HG03045 (cell line): ENCODE measurements around the gene USP48.
"Not testable (repeated sequence)": the region's sequence is repeated elsewhere in the genome, so short reads cannot be mapped to it uniquely, and the experiment has no call there.

Experiments
- ATAC-seq: cut with Tn5 transposase; IDR thresholded peaks from one replicate; pipeline ENCODE4 v1.9.1; 2021; ENCODE audit warnings: mild to moderate bottlenecking, moderate library complexity; ENCODE audit not compliant: unreplicated experiment

USP48 gene

DNA sequence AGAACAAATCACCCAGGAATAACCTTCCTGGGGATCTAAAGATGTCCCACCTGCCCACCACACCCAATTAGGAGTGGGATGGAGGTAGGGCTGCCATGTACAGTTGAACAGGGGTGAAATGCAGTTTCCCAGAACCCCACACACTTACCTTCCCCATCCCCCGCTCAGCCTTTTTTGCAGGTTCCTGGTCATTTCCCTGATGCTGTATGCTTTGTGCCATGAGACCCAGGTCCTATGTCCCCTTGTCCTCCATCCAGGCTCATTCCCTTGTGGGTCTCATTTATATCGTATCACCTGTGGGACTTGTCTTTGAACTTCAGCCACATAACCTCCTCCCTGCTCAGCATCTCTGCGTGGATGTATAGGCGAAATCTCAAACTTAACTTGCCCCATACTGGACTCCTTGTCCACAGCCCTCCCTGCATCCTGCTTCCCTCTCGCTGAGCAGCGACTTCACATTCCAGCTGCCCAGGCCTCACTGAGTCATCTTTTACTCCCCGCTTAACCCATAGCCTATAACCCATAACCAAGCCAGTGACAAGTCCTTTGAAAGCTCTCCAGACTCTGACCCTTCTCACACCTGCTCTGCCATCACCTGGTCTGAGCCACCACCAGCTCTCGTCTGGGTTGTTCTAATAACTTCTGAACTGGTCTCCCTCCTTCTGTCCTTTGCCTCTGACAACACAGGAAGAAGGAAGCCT lies 33.8 kb upstream of the USP48 start:
- ATAC-seq, result no peak

DNA sequence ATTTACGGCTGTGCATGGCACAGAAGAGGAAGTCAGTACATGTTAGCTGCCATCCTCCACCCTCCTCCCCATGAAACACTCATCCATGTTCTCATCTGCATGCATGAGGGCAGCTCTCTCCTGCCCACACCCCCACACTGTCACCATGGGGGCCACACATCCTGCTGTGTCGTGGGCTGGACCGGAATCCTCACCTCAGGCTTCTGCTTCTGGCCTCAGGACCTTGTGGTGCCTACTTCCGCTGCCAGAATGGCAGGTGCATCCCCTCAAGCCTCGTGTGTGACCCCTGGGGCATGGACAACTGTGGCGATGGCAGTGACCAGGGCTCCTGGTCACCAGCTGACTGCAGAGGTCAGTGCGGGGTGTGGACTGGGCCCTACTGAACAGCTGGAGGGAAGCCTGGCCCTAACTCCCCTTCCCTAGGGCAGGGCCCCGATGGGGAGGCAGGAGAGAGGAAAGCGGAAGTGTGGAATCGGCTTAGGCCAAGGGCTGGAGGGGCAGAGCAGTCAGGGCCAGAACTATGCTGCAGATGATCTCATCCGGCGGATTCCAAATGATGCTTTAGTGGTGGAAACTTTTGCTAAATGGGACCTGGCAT lies 32.9 kb upstream of the USP48 start:
- ATAC-seq, result no peak

DNA sequence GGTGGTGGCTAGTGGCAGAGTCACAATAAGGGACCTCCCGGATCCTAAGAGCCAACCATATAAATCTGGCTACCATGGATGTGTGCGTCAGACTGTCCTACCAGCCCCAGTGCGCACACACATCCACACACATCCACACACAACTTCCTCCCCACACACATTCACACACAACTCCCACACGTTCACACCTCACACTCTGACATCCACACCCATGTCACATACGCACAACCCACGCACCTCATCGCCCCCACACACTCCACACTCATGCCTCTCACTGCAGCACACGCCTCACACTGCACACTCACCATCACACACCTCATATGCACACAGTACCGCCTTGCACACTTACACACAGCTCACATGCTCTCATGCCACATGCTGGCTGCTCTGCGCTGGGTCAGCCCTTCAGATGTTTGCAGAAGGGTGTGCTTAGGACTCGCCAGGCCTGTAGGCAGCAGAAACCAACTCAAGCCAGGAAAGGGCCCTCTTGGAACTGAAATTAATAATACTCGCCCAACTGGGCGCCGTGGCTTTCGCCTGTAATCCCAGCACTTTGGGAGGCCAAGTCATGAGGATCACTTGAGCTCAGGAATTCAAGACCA lies 32.1 kb upstream of the USP48 start:
- ATAC-seq, result no peak

DNA sequence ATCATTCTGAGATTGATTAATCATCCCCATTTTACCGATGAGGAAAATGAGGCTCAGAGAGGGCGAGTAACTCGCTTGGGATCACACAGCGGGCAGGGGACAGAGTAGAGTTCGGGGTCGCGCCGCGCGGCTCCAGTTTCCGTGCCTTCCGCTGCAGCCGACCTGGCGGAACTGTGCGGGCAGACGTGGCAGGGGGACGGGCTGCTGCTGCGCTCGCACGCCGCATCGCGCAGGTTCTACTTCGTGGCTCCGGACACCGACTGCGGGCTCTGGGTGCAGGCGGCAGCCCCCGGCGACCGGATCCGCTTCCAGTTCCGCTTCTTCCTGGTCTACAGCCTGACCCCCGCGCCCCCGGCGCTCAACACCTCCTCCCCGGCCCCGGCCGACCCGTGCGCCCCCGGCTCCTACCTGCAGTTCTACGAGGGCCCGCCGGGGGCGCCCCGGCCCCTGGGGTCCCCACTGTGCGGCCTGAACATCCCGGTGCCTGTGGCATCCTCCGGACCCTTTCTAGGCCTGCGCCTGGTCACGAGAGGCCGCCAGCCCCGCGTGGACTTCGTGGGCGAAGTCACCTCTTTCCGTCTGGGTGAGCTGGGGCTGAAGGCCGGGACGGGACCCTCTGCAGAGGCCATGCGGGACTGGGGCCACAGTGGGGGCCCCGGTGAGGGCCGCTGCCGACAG lies 31.4 kb upstream of the USP48 start:
- no peak for ATAC-seq

DNA sequence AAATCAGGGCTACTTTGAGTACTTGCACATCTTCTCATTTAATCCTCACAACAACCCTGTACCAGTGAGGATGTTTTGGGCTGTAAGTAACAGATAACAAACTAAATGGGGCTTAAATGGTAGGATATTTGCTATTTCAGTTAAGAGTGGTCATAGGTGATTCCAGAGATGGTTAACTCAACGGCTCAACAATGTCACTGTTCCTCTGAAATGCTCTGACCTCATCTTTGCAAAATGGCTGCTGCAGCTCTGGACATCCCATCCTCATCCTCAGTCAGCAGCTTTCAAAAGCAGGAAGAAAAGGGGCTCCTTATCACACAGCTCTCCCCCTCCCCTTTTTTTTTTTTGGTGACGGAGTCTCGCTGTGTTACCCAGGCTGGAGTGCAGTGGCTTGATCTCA lies 30.6 kb upstream of the USP48 start:
- ATAC-seq, result no peak

DNA sequence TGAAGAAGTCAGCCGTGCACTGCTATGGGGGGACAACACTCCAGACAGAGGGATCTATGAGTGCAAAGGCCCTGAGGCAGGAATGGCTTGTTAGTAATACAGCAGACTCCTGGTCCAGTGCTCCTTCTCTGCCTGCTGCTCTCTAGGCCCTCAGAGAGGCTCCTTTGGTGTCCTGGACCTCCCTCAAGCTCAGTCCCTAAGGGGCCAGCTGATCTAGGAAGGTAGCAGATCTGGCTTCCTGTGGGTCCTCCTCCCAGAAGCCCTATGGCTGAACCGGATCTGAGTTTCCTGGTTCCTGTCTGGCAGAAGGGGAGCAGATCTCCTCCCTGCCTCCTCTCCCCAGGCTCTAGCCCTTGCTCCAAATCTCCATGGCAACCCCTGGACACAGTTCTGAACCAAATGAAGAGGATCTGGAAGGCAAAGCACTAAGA lies 28.9 kb upstream of the USP48 start, which contains the start of gene LDLRAD2:
LDLRAD2 (plus strand) TSS at position 391 of the 431 bp plus-strand sequence. CDS start 187 bp downstream, outside the sequence.
- ATAC-seq, result no peak

DNA sequence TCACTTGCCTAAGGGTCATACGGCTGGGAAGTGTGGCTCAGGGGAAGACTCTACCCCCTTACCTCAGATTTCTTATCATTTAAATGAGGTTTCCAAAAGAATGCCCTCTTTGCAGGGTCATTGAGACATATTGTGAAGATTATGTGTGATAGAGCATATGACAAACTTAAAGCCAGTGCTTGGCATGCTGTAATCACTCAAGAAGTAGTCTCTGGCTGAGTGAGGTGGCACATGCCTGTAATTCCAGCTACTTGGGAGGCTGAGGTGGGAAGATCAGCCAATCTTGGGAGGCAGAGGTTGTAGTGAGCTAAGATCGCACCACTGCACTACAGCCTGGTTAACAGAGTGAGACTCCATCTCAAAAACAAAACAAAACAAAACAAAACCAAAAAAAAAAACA lies 21.6 kb upstream of the USP48 start:
- no peak for ATAC-seq

DNA sequence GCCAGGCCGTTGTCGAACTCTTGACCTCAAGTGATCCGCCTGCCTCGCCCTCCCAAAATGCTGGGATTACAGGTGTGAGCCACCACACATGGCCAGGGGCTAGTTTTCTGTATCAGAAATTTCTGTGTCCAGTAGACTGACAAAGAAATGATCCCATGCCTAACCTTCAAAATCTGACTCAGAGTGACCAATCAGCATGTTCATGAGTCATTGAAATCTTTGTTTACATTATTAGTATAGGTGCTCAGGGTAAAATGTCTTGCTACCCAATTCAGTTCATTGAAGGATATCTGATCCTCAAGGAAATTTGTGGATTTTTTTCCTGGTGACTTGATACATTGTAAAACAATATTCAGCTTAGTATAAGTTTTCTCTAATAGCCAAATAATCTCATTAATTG lies 18.2 kb upstream of the USP48 start:
- ATAC-seq, result no peak

DNA sequence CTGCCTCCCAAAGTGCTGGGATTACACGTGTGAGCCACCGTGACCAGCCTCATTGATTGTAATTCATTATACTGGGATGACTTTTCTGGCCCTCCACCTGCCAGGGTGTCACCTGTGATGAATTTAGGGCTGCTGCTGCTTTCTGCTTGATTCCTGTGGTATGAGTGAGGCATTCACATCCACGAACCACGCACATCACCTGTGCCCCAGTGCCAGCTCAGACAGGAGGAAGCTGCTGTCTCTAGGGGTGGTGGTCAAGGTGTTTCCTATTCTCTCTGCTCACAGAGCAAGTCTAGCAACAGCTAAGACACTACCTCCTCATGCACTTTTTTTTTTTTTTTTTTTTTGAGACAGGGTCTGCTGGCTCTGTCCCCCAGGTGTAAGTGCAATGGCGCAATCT lies 16.8 kb upstream of the USP48 start:
- no peak for ATAC-seq

DNA sequence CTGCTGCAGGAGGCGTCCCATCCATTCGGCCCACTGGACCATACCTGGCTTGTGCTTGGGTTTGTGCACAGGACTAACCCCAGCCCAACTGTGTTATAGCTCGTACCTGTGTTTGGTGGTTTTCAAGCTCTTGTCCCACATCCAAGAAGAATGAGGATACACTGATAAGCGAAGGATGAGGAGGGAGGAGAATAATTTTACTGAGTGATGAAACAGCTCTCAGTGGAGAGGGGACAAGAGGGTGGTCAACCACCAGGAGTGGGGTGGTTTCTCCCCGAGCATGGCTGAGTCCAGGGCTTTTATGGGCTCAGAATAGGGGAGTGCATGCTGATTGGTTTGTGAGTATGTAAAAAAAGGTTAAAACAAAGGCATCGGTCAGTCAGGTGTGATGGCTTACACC lies 12.1 kb upstream of the USP48 start:
- ATAC-seq, result no peak

DNA sequence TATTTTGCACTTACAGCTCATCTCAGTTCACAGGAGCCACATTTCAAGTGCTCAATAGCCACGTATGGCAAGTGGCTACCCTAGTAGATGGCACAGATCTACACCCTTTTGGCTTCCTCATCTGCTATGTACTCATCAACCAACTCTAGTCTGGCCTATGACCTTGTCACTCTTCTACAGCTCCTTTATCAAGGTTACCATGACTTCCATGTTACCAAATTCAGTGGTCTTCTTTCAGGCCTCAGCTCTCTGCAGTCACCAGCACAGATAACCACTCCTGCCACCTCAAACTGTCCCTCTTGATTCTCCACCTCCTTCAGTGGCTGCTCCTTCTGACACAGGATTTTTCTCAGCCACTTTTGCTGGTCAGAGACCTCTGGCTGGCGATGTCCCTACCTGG lies 11.7 kb upstream of the USP48 start:
- ATAC-seq, result no peak

DNA sequence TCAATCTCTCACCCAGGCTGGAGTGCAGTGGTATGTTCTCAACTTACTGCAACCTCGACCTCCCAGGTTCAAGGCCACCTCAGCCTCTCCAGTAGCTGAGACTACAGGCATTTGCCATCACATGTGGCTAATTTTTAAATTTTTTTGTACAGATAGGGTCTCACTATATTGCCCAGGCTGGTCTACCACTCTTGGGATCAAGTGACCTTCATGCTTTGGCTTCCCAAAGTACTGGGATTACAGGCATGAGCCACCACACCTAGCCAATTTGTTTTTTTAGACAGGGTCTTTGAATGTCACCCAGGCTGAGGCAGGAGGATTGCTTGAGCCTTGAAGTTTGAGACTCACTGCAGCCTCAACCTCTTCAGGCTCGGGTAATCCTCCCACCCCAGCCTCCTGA lies 10.2 kb upstream of the USP48 start:
- no peak for ATAC-seq

DNA sequence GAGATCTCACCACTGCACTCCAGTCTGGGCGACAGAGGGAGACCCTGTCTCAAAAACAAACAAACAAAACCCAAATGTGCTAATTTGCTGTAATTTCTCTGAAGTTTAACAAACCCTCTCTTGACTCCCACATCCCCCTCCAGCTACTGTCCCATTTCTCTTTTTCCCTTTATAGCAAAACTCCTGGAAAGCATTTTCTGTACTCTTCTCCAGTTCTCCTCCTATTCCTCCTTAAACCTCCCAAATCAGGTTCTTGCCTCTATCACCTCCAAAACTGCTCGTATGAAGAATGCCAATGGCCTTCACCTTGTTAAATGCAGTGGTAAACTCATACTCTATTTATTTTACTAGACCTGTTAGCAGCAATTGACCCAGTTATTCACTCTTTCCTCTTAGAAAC lies 3.7 kb upstream of the USP48 start:
- ATAC-seq, result no peak

DNA sequence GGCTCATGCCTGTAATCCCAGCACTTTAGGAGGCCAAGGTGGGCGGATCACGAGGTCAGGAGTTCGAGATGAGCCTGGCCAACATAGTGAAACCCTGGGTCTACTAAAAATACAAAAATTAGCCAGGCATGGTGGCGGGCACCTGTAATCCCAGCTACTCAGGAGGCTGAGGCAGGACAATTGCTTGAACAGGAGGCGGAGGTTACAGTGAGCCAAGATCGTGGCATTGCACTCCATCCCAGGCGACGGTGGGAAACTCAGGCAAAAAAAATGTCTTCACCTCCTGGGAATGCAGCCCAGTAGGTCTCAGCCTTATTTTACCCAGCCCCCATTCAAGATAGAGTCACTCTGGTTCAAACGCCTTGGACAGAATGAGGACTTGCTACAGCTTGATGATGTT lies 2.8 kb upstream of the USP48 start:
- not testable (repeated sequence) for ATAC-seq

DNA sequence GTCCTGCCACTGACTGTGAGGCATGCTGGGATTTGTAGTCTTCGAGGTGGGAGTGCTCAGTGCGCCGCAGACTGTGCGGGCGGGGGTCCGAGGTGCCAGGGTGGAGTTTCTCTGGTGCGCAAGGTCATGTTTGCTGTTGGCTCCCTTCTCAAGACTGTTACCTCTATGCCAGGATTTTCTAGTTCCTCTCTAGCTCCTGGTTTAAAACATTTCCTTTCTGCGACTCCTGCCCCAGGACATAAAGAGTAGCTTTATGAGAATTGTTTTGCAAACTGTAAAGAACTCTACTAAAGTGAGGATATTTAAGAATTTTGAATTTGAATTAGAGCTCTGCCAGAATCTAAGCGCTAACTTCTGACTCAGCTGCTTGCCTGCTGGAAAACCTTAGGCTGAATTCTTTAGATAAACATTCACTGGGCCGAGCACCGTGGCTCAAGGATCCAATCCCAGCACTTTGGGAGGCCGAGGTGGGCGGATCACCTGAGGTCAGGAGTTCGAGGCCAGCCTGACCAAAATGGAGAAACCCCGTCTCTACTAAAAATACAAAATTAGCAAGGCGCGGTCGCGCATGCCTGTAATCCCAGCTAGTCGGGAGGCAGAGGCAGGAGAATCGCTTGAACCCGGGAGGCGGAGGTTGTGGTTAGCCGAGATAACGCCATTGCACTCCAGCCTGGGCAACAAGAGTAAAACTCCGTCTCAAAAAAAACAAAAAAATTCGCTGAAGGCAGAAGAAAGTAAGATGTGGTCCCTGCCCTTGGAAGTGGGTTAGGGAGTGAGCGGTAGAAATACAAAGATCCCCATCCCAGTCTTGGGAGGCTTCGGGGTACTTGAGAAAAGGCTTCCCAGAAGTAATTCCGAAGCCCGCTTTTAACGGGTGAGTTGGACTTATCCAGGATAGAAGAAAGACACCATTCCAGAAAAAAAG lies 992 bp upstream of the USP48 start:
- ATAC-seq, result no peak

DNA sequence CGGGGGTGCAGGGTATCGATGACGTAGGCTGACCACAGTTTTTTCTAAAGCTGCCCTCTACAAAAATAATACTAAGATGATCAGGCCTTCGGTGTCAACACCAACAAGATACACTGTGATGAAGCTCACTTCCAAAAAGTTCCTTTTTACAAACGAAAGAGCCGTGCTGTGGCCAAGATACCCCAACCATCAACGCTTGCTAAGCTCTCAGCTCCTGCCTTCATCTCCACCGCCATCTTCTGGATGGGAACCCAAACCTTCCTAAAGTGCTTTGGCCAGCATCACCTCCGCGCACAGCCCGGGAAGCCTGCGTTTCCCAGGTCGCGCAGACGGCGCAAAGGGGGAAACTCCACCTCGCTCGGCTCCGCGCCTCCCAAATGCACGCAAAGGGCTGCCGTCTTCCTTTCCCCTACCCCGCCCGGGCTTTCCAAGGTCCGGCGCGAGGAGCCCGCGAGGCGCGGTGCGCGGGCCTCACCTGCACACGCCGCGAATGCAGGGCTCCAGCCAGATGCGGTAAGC lies 541 bp downstream of the USP48 start:
- ATAC-seq, result peak; percentile 25

DNA sequence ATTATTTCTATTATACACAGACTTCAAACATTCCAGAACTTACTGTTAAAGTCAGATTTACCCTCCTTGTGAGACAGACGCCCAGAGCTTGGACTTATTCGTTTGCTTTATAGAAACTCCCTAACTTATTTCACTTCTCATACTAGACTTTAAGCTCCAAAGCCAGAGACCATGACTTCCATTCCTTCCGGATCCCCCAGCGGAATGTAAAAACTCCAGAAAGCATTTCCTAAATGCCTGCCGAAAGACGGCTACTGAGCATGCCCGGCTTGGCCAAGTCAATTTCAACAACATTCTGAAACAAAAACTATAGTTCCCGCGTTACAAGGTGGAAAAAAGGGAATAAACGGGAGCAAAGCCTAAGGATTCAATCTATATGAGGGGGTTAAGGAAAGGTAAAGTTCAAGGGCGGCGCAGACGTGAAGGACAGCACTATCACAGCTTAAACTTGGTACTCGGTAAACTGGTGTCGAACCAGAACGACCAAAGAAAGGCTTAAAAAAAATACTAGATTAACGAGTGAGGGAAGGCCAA lies 1.1 kb downstream of the USP48 start:
- ATAC-seq, result no peak

DNA sequence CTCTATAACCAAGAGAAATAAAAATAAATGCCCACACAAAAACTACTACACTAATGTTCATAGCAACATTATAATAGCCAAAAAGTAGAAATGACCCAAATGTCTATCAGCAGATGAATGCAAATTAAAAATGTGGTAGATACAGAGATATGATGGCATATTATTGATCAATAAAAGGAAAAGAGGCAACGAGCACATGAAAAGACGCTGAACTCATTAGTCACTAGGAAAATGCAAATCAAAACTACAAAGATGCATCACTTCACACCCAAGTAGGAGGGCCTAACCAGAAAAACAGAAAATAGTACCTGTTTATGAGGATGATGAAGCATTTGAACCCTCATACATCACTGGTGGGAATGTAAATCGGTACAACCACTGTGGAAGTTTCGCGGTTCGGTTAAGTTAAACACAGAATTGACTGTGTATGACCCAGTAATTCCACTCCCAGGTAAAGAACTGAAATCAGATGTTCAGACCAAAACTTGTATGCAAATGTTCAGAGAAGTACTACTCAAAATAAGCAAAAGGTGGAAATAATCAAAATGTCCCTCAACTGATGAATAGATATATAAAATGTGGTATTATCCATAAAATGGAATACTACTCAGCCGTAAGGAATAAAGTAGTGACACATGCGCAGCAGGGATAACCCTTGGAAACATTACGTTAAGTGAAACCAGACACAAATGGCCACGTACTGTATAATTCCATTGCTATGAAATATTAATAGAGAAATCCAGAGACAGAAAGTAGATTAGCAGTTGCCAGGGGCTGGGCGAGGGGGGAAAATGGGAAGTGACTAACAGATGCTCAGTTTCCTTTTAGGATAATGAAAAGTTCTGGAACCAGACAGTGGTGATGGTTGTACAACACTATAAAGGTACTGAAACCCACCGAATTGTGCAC lies 3.1 kb downstream of the USP48 start:
- ATAC-seq, result peak; percentile 17

DNA sequence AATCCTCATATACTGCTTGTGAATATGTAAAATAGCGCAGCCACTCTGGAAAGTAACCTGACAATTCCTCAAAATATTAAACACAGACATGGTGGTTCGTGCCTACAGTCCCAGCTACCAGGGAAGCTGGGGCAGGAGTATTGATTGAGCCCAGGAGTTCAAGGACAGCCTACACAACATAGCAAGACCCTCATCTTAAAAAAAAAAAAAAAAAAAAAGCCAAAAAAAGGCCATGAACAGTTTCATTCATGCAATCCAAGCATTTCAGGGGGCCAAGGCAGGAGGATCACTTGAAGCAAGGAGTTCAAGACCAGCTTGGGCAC lies 4.6 kb downstream of the USP48 start:
- ATAC-seq, result no peak
